Measurements from ENCODE around the gene EVI2A. TPM values are rescaled to one million over a fixed set of nuclear protein-coding genes. Genes with fewer than 3 reads are reported as not detected.
A peak's percentile ranks its signal among the peaks of the same experiment; 100 is the strongest.

The EVI2A gene
- 45.2 TPM for total RNA-seq
- long read RNA-seq, transcript EVI2A-203 (2 exons, 1,854 nt): major isoform, 15 of 16 reads
- long read RNA-seq, partial matches to known transcripts: 1 of 16 reads
- long read RNA-seq, other reads (novel, unspliced or antisense): 0 of 16 reads

GRCh38 chr17:31321481-31321880, at the start of gene EVI2A:
TSS of gene EVI2A (minus strand) at chr17:31321622. CDS start at chr17:31319013, 2,609 bp downstream.
- H3K27ac ChIP-seq: peak within 1 kb of the TSS; percentile 77

GRCh38 chr17:31369266-31369665, 47.8 kb upstream of the EVI2A start:
- intact Hi-C loops (cut with DNase I): no loop called here
- ATAC-seq: no peak
- Histone ChIP-seq H3K4me1 (peaks cover 24% of the 10 kb centered on the region), H3K27ac (no peak overlapping the region), H3K4me3 (no peak overlapping the region), H3K9me3 (no peaks in the 10 kb centered on the region), H3K27me3 (ENCODE audit: low read depth) (no peaks in the 10 kb centered on the region), H3K36me3 (peaks cover 18% of the 10 kb centered on the region)
- no peak for TF ChIP-seq CTCF (IDR thresholded peaks at IDR 0.05)
- no peak for DNase-seq

More at GRCh38 chr17:31321481-31321880, at the start of gene EVI2A:
- ATAC-seq: peak; percentile 74 to 82
- Histone ChIP-seq H3K9me3 (no peaks in the 10 kb centered on the region), H3K4me3 (peak within 1 kb of the TSS; percentile 45), H3K4me1 (peaks cover 11% of the 10 kb centered on the region), H3K36me3 (peaks cover 8% of the 10 kb centered on the region), H3K27me3 (ENCODE audit: low read depth) (no peaks in the 10 kb centered on the region)
- intact Hi-C loops (cut with DNase I): no loop called here
- DNase-seq: peak; percentile 57
- TF ChIP-seq CTCF (IDR thresholded peaks at IDR 0.05): no peak

GRCh38 chr17:31366088-31366487, 44.7 kb upstream of the EVI2A start:
- DNase-seq (no peak), ATAC-seq (no peak)
- Histone ChIP-seq H3K9me3 (no peaks in the 10 kb centered on the region), H3K4me3 (no peak overlapping the region), H3K36me3 (peaks cover 31% of the 10 kb centered on the region), H3K27me3 (ENCODE audit: low read depth) (no peaks in the 10 kb centered on the region), H3K4me1 (no peaks in the 10 kb centered on the region), H3K27ac (no peak overlapping the region)
- TF ChIP-seq CTCF (IDR thresholded peaks at IDR 0.05): no peak
- intact Hi-C loops (cut with DNase I): no loop called here

GRCh38 chr17:31364012-31364411, 42.6 kb upstream of the EVI2A start:
- Histone ChIP-seq H3K4me1 (no peaks in the 10 kb centered on the region), H3K27me3 (ENCODE audit: low read depth) (no peaks in the 10 kb centered on the region), H3K9me3 (no peaks in the 10 kb centered on the region), H3K4me3 (no peak overlapping the region), H3K27ac (no peak overlapping the region), H3K36me3 (peaks cover 52% of the 10 kb centered on the region)
- DNase-seq (no peak), ATAC-seq (no peak)
- intact Hi-C loops (cut with DNase I): no loop called here
- no peak for TF ChIP-seq CTCF (IDR thresholded peaks at IDR 0.05)

GRCh38 chr17:31357839-31358394, 36.5 kb upstream of the EVI2A start:
- DNase-seq: no peak
- intact Hi-C loops (cut with DNase I): no loop called here
- Histone ChIP-seq H3K9me3 (no peaks in the 10 kb centered on the region), H3K4me3 (no peak overlapping the region), H3K36me3 (peaks cover 91% of the 10 kb centered on the region), H3K27ac (no peak overlapping the region), H3K4me1 (no peaks in the 10 kb centered on the region), H3K27me3 (ENCODE audit: low read depth) (no peaks in the 10 kb centered on the region)
- no peak for ATAC-seq
- TF ChIP-seq CTCF (IDR thresholded peaks at IDR 0.05): no peak
